HTERT RPE-1 (cell line): ENCODE measurements around the gene COL6A5.

Source experiments
- in situ Hi-C: fragments of 300-500 bp; cut with MboI; formaldehyde crosslinking; loops from 4 replicates; pipeline ENCODE4 v1.14.3; 2020; ENCODE audit warnings: low sequenced_read_pairs

The COL6A5 gene

DNA sequence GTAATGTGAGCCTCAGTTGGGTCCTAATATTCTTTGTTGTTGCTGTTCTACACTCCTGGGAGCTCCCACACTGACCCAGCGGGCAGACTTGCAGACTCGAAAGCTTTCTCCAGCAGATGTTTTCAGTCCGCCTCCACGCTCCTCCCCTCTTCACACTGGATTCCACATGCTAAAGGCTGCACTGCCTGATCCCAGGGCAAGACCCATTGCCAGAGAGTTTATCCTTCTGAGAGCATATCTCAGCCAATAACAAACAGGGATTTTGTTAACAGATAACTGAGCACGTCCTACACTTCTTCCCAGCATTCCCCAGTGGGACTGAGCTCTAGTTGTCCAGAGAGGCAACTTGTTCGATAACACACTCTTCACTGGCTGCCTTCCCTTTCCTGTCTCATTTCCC lies 163.5 kb downstream of the COL6A5 start:
- in situ Hi-C loops = no loop called here

DNA sequence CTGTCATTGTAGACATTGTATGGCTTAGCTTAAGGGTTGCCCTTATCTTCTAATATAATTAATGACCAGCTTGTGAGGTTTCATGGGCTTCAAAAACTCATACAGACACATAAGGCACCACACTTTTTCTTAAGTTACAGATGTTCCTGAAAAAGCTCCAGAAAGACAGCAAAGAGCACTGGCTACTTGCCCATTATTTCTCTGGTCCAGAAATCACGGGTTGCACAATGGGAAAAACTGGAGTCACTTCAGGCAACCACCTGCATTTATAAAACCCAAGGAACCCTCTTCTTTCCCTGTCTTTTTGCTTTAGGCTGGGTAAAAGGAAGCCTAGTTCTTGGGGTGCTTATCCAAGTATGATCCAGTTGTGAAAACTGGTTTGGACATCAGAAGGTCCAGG lies 169.2 kb downstream of the COL6A5 start:
- in situ Hi-C loops = no loop called here

- in situ Hi-C loops = no loop called here
These were observed 170.3 kb downstream of the COL6A5 start for GRCh38 chr3:130515755-130516154.

DNA sequence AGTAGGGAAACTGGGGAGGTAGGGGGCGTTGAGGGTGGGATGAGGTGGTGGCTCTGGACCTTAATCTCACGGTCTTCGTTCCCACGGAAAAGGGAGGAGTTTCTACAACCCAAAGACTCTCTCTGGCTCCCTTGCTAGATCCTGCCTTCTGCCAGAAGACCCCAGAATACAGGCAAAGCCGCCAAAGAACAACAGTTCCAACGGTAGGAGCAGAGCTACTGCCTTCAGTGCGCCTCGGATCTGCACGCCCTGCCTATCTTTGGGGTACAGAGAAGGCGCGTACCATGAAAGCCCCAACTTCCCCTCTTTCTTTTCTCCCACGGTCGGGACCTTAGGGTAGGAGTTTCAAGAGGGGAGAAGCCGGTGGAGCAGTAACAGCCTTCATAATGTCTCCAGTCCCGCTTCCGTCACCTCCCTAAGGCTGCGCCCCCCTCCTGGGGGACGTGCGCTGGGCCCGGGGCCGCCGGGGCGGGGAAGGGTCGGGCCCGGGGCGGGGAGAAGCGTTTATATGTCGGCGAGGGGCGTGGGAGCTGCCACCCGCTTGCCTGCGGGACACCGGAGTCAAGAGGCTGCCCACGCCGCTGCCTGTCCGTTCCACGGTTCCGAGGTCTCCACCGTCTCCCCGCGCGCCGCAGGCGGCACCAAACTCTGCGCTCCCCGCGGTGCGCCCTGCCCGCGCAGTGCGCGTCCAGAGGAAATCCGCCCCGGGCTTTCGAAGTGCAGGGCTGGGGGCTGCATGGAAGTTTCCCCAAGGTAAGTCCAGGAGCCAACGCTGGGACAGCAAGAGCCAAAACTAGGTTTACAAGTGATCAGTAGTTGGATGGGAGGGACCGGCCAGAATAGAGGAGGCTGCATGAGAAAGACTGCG lies 171.4 kb downstream of the COL6A5 start, which contains the start of gene COL6A6:
TSS of gene COL6A6 (plus strand) at position 533 of the 868 bp plus-strand sequence. CDS start 43,188 bp downstream, outside the sequence.
- in situ Hi-C loops = no loop called here

GRCh38 chr3:130517602-130518001 lies 172.1 kb downstream of the COL6A5 start:
- in situ Hi-C loops = no loop called here

DNA sequence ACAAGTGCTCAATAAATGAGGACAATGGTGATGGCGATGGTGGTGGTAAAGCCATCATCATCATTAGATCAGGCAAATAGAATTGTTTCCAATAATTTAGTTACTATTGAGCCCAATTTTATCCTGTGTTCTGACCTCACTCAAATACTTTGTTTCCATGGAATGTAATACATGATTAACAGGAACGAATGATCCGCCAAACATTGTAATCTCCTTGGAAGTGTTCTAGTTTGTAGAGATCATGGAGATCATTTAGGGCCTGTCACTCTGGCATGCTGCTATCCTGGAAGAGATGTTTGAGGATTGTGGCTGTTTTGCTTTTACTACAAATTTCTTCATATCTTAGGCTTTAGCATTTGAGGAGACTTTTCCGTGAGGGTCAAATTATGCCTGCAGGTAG lies 174.3 kb downstream of the COL6A5 start:
- in situ Hi-C loops = no loop called here

- in situ Hi-C loops = no loop called here
These were observed 176.9 kb downstream of the COL6A5 start for GRCh38 chr3:130522399-130522798.

- in situ Hi-C loops = no loop called here
These were observed 182.0 kb downstream of the COL6A5 start for GRCh38 chr3:130527426-130527825.

DNA sequence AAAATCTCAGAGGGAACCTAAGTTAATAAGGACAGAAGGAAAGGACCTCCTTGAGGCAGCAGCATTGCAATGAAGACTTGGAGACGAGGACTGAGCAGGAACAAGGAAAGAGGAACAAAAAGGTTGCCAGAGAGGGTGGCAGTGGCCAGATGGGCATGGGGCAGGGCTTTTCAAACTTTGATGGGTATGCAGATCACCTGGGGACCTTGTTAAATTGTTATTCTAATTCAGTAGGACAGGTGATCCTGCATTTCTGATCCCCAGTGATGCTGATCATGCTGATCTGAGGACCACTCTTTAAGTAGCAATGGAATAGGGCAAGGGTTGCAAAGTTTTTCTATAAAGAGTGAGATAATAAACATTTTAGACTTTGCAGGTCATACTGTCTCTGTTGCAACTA lies 182.6 kb downstream of the COL6A5 start:
- in situ Hi-C loops = no loop called here

- in situ Hi-C loops = no loop called here
These were observed 184.2 kb downstream of the COL6A5 start for GRCh38 chr3:130529486-130530215.

- in situ Hi-C loops = no loop called here
These were observed 187.8 kb downstream of the COL6A5 start for GRCh38 chr3:130533247-130533646.
